Stimulated activated CD4-positive, alpha-beta T cell treated with anti-CD3 and anti-CD28 coated beads, Interleukin-4, amount 100 ng/mL, for 24 hours (primary cell): ENCODE measurements around the gene PCMTD2.

Experiments
- DNase-seq: peaks from one replicate; pipeline ENCODE4 v3.0.0-alpha.2; 2020

Gene PCMTD2

GRCh38 chr20:64239449-64240242, 15.9 kb upstream of the PCMTD2 start:
- DNase-seq: no peak

- DNase-seq: no peak
These were observed 15.1 kb upstream of the PCMTD2 start for GRCh38 chr20:64240243-64241015.

- DNase-seq: no peak
These were observed 14.5 kb upstream of the PCMTD2 start for GRCh38 chr20:64241061-64241460.

- no peak for DNase-seq
These were observed 13.3 kb upstream of the PCMTD2 start for GRCh38 chr20:64242003-64242796.

- no peak for DNase-seq
These were observed 12.6 kb upstream of the PCMTD2 start for GRCh38 chr20:64242797-64243475.

- DNase-seq: no peak
These were observed 11.2 kb upstream of the PCMTD2 start for GRCh38 chr20:64244281-64244805.

GRCh38 chr20:64244870-64245603, 10.5 kb upstream of the PCMTD2 start:
- DNase-seq: no peak

- DNase-seq: no peak
These were observed 9.6 kb upstream of the PCMTD2 start for GRCh38 chr20:64245746-64246595.

GRCh38 chr20:64246616-64247306, 8.8 kb upstream of the PCMTD2 start:
- DNase-seq: no peak

- no peak for DNase-seq
These were observed 8.3 kb upstream of the PCMTD2 start for GRCh38 chr20:64247307-64247618.

GRCh38 chr20:64247970-64248841, 7.3 kb upstream of the PCMTD2 start:
- no peak for DNase-seq

GRCh38 chr20:64250027-64250426, 5.5 kb upstream of the PCMTD2 start:
- DNase-seq: no peak

- DNase-seq: no peak
These were observed 2.6 kb upstream of the PCMTD2 start for GRCh38 chr20:64253000-64253383.

- DNase-seq: no peak
These were observed 2.1 kb upstream of the PCMTD2 start for GRCh38 chr20:64253443-64253842.

GRCh38 chr20:64254156-64254555, 1.4 kb upstream of the PCMTD2 start:
- no peak for DNase-seq

GRCh38 chr20:64254571-64255360, 782 bp upstream of the PCMTD2 start:
- DNase-seq: no peak

GRCh38 chr20:64256282-64256935, 861 bp downstream of the PCMTD2 start:
- DNase-seq: no peak
